H1 (cell line): ENCODE data around the gene ARID1B. TPM values are rescaled to one million over a fixed set of nuclear protein-coding genes. Genes with fewer than 3 reads are reported as not detected.

Experiments used
- CHD1 ChIP-seq: IDR thresholded peaks from 2 replicates; pipeline ENCODE4 v1.6.1; 2012; ENCODE audit warnings: low read depth, low read length, improper control_type of control experiment
- KDM4A ChIP-seq: IDR thresholded peaks from one replicate; pipeline ENCODE4 v1.7.1; 2012; ENCODE audit warnings: low read depth, mild to moderate bottlenecking, moderate library complexity, low read length, inconsistent platforms; ENCODE audit not compliant: severe bottlenecking
- NANOG ChIP-seq: IDR thresholded peaks from 2 replicates; pipeline ENCODE4 v1.6.1; 2011; ENCODE audit warnings: low read length, low read depth, mild to moderate bottlenecking, inconsistent platforms; ENCODE audit not compliant: insufficient read depth, poor library complexity, severe bottlenecking
- POU5F1 ChIP-seq: IDR thresholded peaks from 2 replicates; pipeline ENCODE4 v1.6.1; 2011; ENCODE audit warnings: low read depth, mild to moderate bottlenecking, low read length, moderate library complexity
- polyA plus RNA-seq, 7 experiments: library from polyadenylated mRNA; depleted of rRNA in 3 of 7; stranded (reverse) in 5 of 7; unstranded in 2 of 7; fragments of >200 nt in 5 of 7; fragments of 200-250 nt in 2 of 7; gene quantifications; 1 replicate in 5 of 7; 2 replicates in 1 of 7; 4 replicates in 1 of 7; pipeline versions ENCODE4 v1.2.1 to v1.2.3, GENCODE V29; 2011 to 2013; ENCODE audit warnings: missing spikeins in 2 of 7, mixed read lengths in 2 of 7
- total RNA-seq: library from RNA; stranded (reverse); fragmentation: NEBNext Ultra II Directional; extraction: Animal tissue kit (Norgen Biotek cat#: 25700); gene quantifications from 2 replicates; pipeline ENCODE4 v1.2.1, GENCODE V29; 2021

The ARID1B gene
- total and polyA plus RNA-seq, 2 of the 8 experiments (the other 6 are each of a cell fraction or from before 2014, with no cell fraction given): 24.3 to 70.3 TPM

DNA sequence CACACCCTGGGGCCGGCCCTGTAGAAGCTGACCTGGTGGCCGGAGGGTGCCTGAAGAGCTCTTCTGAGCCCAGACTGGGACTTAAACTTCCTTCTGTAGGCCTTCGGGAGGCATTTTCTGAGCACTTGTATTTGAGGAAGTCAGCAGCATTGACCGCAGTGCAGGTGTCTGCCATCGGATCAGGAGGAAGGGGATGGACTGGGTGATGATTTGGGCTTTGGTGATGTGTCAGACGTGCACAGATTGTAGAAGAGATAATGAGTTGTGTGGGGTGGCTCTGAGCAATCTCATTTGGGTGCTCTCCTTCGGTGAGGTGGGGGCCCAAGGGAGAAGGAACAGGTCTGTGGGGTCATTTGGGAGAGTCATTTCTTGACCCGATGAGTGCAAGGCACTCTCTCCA is 150.9 kb downstream of the ARID1B start (continued):
- no peak for TF ChIP-seq NANOG
- no peak for TF ChIP-seq CHD1
- no peak for TF ChIP-seq POU5F1
- no peak for TF ChIP-seq KDM4A
